Right cardiac atrium (tissue), 5 donors: ENCODE data around the gene KBTBD8. TPM values are rescaled to one million over a fixed set of nuclear protein-coding genes. Genes with fewer than 3 reads are reported as not detected.

Experiments
- ATAC-seq, 2 donors: fragments of 200-7000 bp; cut with Tn5 transposase; one replicate each; pipeline versions ENCODE4 v1.8.0 to v1.9.1; 2020; ENCODE audit warnings: moderate library complexity in 2 of 2, mild to moderate bottlenecking in 1 of 2
- DNase-seq, 3 donors: peaks; one replicate each; pipeline ENCODE4 v3.0.0-alpha.2; 2020
- H3K27ac ChIP-seq: one replicate; pipeline ENCODE4 v1.5.1; 2013; ENCODE audit warnings: mild to moderate bottlenecking, low read length, control low read depth, moderate library complexity
- H3K27me3 ChIP-seq: one replicate; pipeline ENCODE4 v1.6.1; 2013; ENCODE audit not compliant: control insufficient read depth, insufficient read depth
- H3K4me1 ChIP-seq: one replicate; pipeline ENCODE4 v1.6.1; 2013; ENCODE audit warnings: low read length; ENCODE audit not compliant: control insufficient read depth, insufficient read depth
- H3K4me3 ChIP-seq: one replicate; pipeline ENCODE4 v1.5.1; 2013; ENCODE audit warnings: low read length, control low read depth
- H3K9me3 ChIP-seq: one replicate; pipeline ENCODE4 v1.6.1; 2013; ENCODE audit warnings: low read length; ENCODE audit not compliant: control insufficient read depth
- WGBS: extraction: QIAGEN DNeasy Blood & Tissue Kit; methylation state at CpG from one replicate; pipeline ENCODE4 v1.1.7; 2013; 5-methylcytosine and 5-hydroxymethylcytosine counted together
- intact Hi-C, 4 donors: fragments of 100-400 bp; cut with DNase I; formaldehyde crosslinking; loops; one replicate each; pipeline versions ENCODE4 v1.11.0 to v1.14.0; 2022 to 2023
- polyA plus RNA-seq: library from polyadenylated mRNA; stranded (reverse); fragments of 200-250 nt; gene quantifications from one replicate; pipeline ENCODE4 v1.2.3, GENCODE V29; 2013
- total RNA-seq, 4 donors: library from RNA; stranded (reverse); fragmentation: NEBNext Ultra II Directional; extraction: Animal tissue kit (Norgen Biotek cat#: 25700); gene quantifications; one replicate each; pipeline ENCODE4 v1.2.1, GENCODE V29; 2021
- donor health status: healthy with polysubstance abuse.
- donor health status: DM: no; HTN: yes; CAD: no.
- donor health status: DM: no; HTN: no; CAD: no.
- donor health status: DM: no; HTN: yes; CAD: no; lungs with severe emphysema.
- donor health status: DM: yes; HTN: yes; CAD: no.

KBTBD8 gene
- total and polyA plus RNA-seq, 5 donors = 2.0 to 7.1 (median 5.6) TPM

GRCh38 chr3:66997560-66998112 lies 471 bp upstream of the KBTBD8 start:
- no peaks in the 10 kb centered on the region for H3K9me3 ChIP-seq
- 6% methylated on average over 18 of the region's 18 CpGs for WGBS
- H3K4me1 ChIP-seq = no peaks in the 10 kb centered on the region
- H3K27ac ChIP-seq = peak overlapping the region; percentile 71
- intact Hi-C loops = no loop called here
- DNase-seq = peak in 2 of 3 donors; percentile 48 to 70
- H3K4me3 ChIP-seq = peak overlapping the region; percentile 53
- H3K27me3 ChIP-seq = no peaks in the 10 kb centered on the region
- peak in 1 of 2 donors; percentile 99 for ATAC-seq

GRCh38 chr3:66998904-66999235 lies 763 bp downstream of the KBTBD8 start:
- WGBS = 3% methylated on average over 10 of the region's 10 CpGs
- H3K4me1 ChIP-seq = no peaks in the 10 kb centered on the region
- H3K27me3 ChIP-seq = no peaks in the 10 kb centered on the region
- peak overlapping the region; percentile 77 for H3K4me3 ChIP-seq
- ATAC-seq (no peak), DNase-seq (no peak)
- no peaks in the 10 kb centered on the region for H3K9me3 ChIP-seq
- peak overlapping the region; percentile 31 for H3K27ac ChIP-seq
- intact Hi-C loops = no loop called here

GRCh38 chr3:67000009-67000408 lies 1.9 kb downstream of the KBTBD8 start:
- DNase-seq (no peak), ATAC-seq (no peak)
- H3K27ac ChIP-seq = no peak overlapping the region
- intact Hi-C loops = no loop called here
- H3K27me3 ChIP-seq = no peaks in the 10 kb centered on the region
- peak overlapping the region; percentile 0 for H3K4me3 ChIP-seq
- no peaks in the 10 kb centered on the region for H3K4me1 ChIP-seq
- H3K9me3 ChIP-seq = no peaks in the 10 kb centered on the region
- WGBS = 61% methylated on average over 2 of the region's 2 CpGs

- H3K4me3 ChIP-seq = no peak overlapping the region
- H3K4me1 ChIP-seq = no peaks in the 10 kb centered on the region
- no peak overlapping the region for H3K27ac ChIP-seq
- DNase-seq (no peak), ATAC-seq (no peak)
- no peaks in the 10 kb centered on the region for H3K9me3 ChIP-seq
- no peaks in the 10 kb centered on the region for H3K27me3 ChIP-seq
- intact Hi-C loops = no loop called here
- 83% methylated on average over 8 of the region's 8 CpGs for WGBS
These were observed 3.2 kb downstream of the KBTBD8 start for GRCh38 chr3:67001086-67001861.

GRCh38 chr3:67005974-67006373 lies 7.9 kb downstream of the KBTBD8 start:
- Histone ChIP-seq H3K4me1 (no peaks in the 10 kb centered on the region), H3K4me3 (no peak overlapping the region), H3K27ac (no peak overlapping the region), H3K27me3 (no peaks in the 10 kb centered on the region), H3K9me3 (no peaks in the 10 kb centered on the region)
- WGBS = 71% methylated on average over 1 of the region's 1 CpG
- peak in 1 of 2 donors; percentile 47 for ATAC-seq
- DNase-seq = no peak
- intact Hi-C loops = no loop called here

GRCh38 chr3:67006460-67006859 lies 8.4 kb downstream of the KBTBD8 start:
- H3K4me1 ChIP-seq = no peaks in the 10 kb centered on the region
- 56% methylated on average over 5 of the region's 5 CpGs for WGBS
- no peak overlapping the region for H3K27ac ChIP-seq
- intact Hi-C loops = no loop called here
- H3K9me3 ChIP-seq = no peaks in the 10 kb centered on the region
- peak; percentile 43 to 44 for ATAC-seq
- no peak for DNase-seq
- H3K27me3 ChIP-seq = no peaks in the 10 kb centered on the region
- H3K4me3 ChIP-seq = no peak overlapping the region

- ATAC-seq (no peak), DNase-seq (no peak)
- H3K27me3 ChIP-seq = no peaks in the 10 kb centered on the region
- WGBS = 71% methylated on average over 2 of the region's 2 CpGs
- H3K27ac ChIP-seq = no peak overlapping the region
- intact Hi-C loops = no loop called here
- H3K4me1 ChIP-seq = no peaks in the 10 kb centered on the region
- H3K4me3 ChIP-seq = no peak overlapping the region
- no peaks in the 10 kb centered on the region for H3K9me3 ChIP-seq
These were observed 10.3 kb downstream of the KBTBD8 start for GRCh38 chr3:67008388-67008787.

GRCh38 chr3:67009716-67010115 lies 11.6 kb downstream of the KBTBD8 start:
- no peak for ATAC-seq
- intact Hi-C loops = no loop called here
- WGBS = 77% methylated on average over 3 of the region's 3 CpGs

GRCh38 chr3:67011414-67012131 lies 13.5 kb downstream of the KBTBD8 start:
- 83% methylated on average over 6 of the region's 6 CpGs for WGBS
- intact Hi-C loops = no loop called here
- Histone ChIP-seq H3K9me3 (no peaks in the 10 kb centered on the region), H3K4me1 (peaks cover 2% of the 10 kb centered on the region), H3K27ac (peak overlapping the region; percentile 27), H3K27me3 (no peaks in the 10 kb centered on the region), H3K4me3 (no peak overlapping the region)
- no peak for DNase-seq
- ATAC-seq = no peak

More at GRCh38 chr3:67009716-67010115, 11.6 kb downstream of the KBTBD8 start:
- Histone ChIP-seq H3K27ac (no peak overlapping the region), H3K4me3 (no peak overlapping the region), H3K4me1 (peaks cover 1% of the 10 kb centered on the region), H3K27me3 (no peaks in the 10 kb centered on the region), H3K9me3 (no peaks in the 10 kb centered on the region)
- no peak for DNase-seq

GRCh38 chr3:67012564-67012963 lies 14.5 kb downstream of the KBTBD8 start:
- intact Hi-C loops = no loop called here
- DNase-seq = no peak
- 91% methylated on average over 6 of the region's 6 CpGs for WGBS

More at GRCh38 chr3:67012564-67012963, 14.5 kb downstream of the KBTBD8 start:
- H3K27me3 ChIP-seq = no peaks in the 10 kb centered on the region
- no peak overlapping the region for H3K27ac ChIP-seq
- H3K9me3 ChIP-seq = no peaks in the 10 kb centered on the region
- peaks cover 7% of the 10 kb centered on the region for H3K4me1 ChIP-seq
- ATAC-seq = no peak
- H3K4me3 ChIP-seq = no peak overlapping the region
